Endothelial cell of umbilical vein (primary cell): Measurements from ENCODE around the gene CHST11. TPM values are rescaled to one million over a fixed set of nuclear protein-coding genes. Genes with fewer than 3 reads are reported as not detected.

Source experiments
- BruUV-seq: library from RNA; stranded (reverse); fragments of 400-500 nt; replicated peaks from 2 replicates; lab custom pipeline; 2021; lab: Mats Ljungman, UMichigan
- CTCF ChIA-PET: fragments of 300-600, 350-600 bp; sonication (Branson Sonifier 250); formaldehyde crosslinking; loops from one replicate; lab custom pipeline; 2021; ENCODE audit warnings: antibody characterized with exemption, inconsistent platforms; lab: Charles Lee
- POLR2A ChIA-PET: fragments of 300-600, 350-600 bp; sonication (Branson Sonifier 250); formaldehyde crosslinking; loops from one replicate; lab custom pipeline; 2021; ENCODE audit warnings: antibody characterized with exemption, inconsistent platforms; lab: Charles Lee
- DNase-seq: peaks from one replicate; pipeline ENCODE4 v3.0.0-alpha.2; 2011; ENCODE audit warnings: low read depth, low spot score
- FAIRE-seq: peaks from 2 replicates; lab custom pipeline; 2011; peaks lifted over from hg19 to GRCh38; lab: Jason Lieb, UNC
- H2AFZ ChIP-seq: 2 replicates; pipeline ENCODE4 v1.6.0; 2012; ENCODE audit warnings: low read depth, low read length, control low read depth, inconsistent platforms
- H3K27ac ChIP-seq: 2 replicates; pipeline ENCODE4 v1.5.1; 2011; ENCODE audit warnings: low read depth, mild to moderate bottlenecking, control low read depth, low read length, moderate library complexity; ENCODE audit not compliant: insufficient read depth
- H3K27me3 ChIP-seq, 2 experiments: 2 replicates each; pipeline versions ENCODE4 v1.6.0 to v1.6.1; 2011; ENCODE audit warnings: low read length in 2 of 2, mixed read lengths in 1 of 2; ENCODE audit not compliant: control insufficient read depth in 2 of 2, insufficient read depth in 2 of 2
- H3K36me3 ChIP-seq, 2 experiments: 2 replicates in 1 of 2; 3 replicates in 1 of 2; pipeline ENCODE4 v1.5.1; 2011; ENCODE audit warnings: low read length in 2 of 2, mild to moderate bottlenecking in 1 of 2, moderate library complexity in 1 of 2; ENCODE audit not compliant: control insufficient read depth in 2 of 2, insufficient read depth in 2 of 2; ENCODE audit errors: extremely low read depth in 1 of 2
- H3K4me1 ChIP-seq: 3 replicates; pipeline ENCODE4 v1.5.1; 2011; ENCODE audit warnings: mild to moderate bottlenecking, low read length; ENCODE audit not compliant: control insufficient read depth, insufficient read depth; ENCODE audit errors: extremely low read depth
- H3K4me2 ChIP-seq: 2 replicates; pipeline ENCODE4 v1.6.1; 2011; ENCODE audit warnings: low read length, control low read depth, mixed read lengths; ENCODE audit not compliant: insufficient read depth
- H3K4me3 ChIP-seq, 3 experiments: fragments of 200-600 bp in 1 of 3; sonication (generic), shearing (Covaris generic) in 1 of 3; replicated peaks in 1 of 3; 2 replicates each; pipeline ENCODE4 v1.5.1; 2011 to 2016; ENCODE audit warnings: control low read depth in 3 of 3, low read length in 3 of 3, mild to moderate bottlenecking in 2 of 3, inconsistent platforms in 1 of 3, low read depth in 1 of 3, moderate library complexity in 1 of 3; ENCODE audit not compliant: insufficient read depth in 1 of 3
- H3K79me2 ChIP-seq: 2 replicates; pipeline ENCODE4 v1.6.0; 2012; ENCODE audit warnings: low read length, inconsistent platforms; ENCODE audit not compliant: control insufficient read depth, insufficient read depth
- H3K9ac ChIP-seq: replicated peaks from 2 replicates; pipeline ENCODE3; 2011; ENCODE audit warnings: low read length, control low read depth; ENCODE audit not compliant: insufficient read depth; ENCODE audit errors: extremely low read depth
- H3K9me1 ChIP-seq: replicated peaks from 3 replicates; pipeline ENCODE4 v1.6.0; 2011; ENCODE audit warnings: mild to moderate bottlenecking, low read length; ENCODE audit not compliant: control insufficient read depth, insufficient read depth; ENCODE audit errors: extremely low read depth
- H3K9me3 ChIP-seq: replicated peaks from 2 replicates; pipeline ENCODE4 v1.5.1; 2012; ENCODE audit warnings: low read length, inconsistent platforms; ENCODE audit not compliant: control insufficient read depth, insufficient read depth
- H4K20me1 ChIP-seq: replicated peaks from 2 replicates; pipeline ENCODE3; 2011; ENCODE audit warnings: mild to moderate bottlenecking, low read length; ENCODE audit not compliant: control insufficient read depth, insufficient read depth; ENCODE audit errors: extremely low read depth
- EZH2 ChIP-seq: IDR thresholded peaks from 2 replicates; pipeline ENCODE4 v1.6.1; 2012; ENCODE audit warnings: borderline replicate concordance, low read depth, mild to moderate bottlenecking, moderate library complexity, low read length, inconsistent platforms; ENCODE audit not compliant: severe bottlenecking
- FOS ChIP-seq: IDR thresholded peaks from 2 replicates; pipeline ENCODE4 v1.6.1; 2011; ENCODE audit warnings: mild to moderate bottlenecking, low read length, moderate library complexity, borderline replicate concordance; ENCODE audit not compliant: insufficient read depth
- JUN ChIP-seq: IDR thresholded peaks from 2 replicates; pipeline ENCODE4 v1.6.1; 2011; ENCODE audit warnings: borderline replicate concordance, low read depth; ENCODE audit not compliant: insufficient read length, insufficient read depth
- MYC ChIP-seq: IDR thresholded peaks from one replicate; pipeline ENCODE4 v1.6.1; 2011; ENCODE audit warnings: mild to moderate bottlenecking, low read depth, low read length
- POLR2A ChIP-seq: IDR thresholded peaks from 2 replicates; pipeline ENCODE4 v1.6.1; 2012; ENCODE audit warnings: low read depth, mild to moderate bottlenecking, control low read depth, low read length
- POLR2AphosphoS5 ChIP-seq: IDR thresholded peaks from 2 replicates; pipeline ENCODE4 v1.6.1; 2012; ENCODE audit warnings: low read depth, mild to moderate bottlenecking, control low read depth, low read length, moderate library complexity; ENCODE audit not compliant: insufficient read depth
- dilution Hi-C: fragments of 300-500 bp; cut with MboI; formaldehyde crosslinking; loops from one replicate; pipeline ENCODE4 v1.15.0; 2019; ENCODE audit warnings: low sequenced_read_pairs; ENCODE audit not compliant: extremely low pct_ligation_motif_present
- intact Hi-C: fragments of 100-400 bp; cut with micrococcal nuclease; formaldehyde crosslinking; loops from one replicate; pipeline ENCODE4 v1.10.0; 2022
- polyA plus RNA-seq, 4 experiments: library from polyadenylated mRNA; depleted of rRNA in 3 of 4; stranded (reverse) in 3 of 4; unstranded in 1 of 4; fragments of >200 nt; gene quantifications; 2 replicates each; pipeline versions ENCODE4 v1.2.1 to v1.2.3, GENCODE V29; 2011 to 2012; ENCODE audit warnings: missing spikeins in 1 of 4
- total RNA-seq: library from RNA; stranded (reverse); gene quantifications from 2 replicates; pipeline ENCODE4 v1.2.3, GENCODE V29; 2021
- TF ChIP-seq, protein P1 (sequence below): IDR thresholded peaks from 2 replicates; pipeline ENCODE4 v1.6.1; 2011; ENCODE audit not compliant: insufficient read depth, insufficient read length
- TF ChIP-seq, protein P2 (sequence below), 2 donors: IDR thresholded peaks; 1 replicate in 1 of 2; 2 replicates in 1 of 2; pipeline ENCODE4 v1.5.1; 2011; ENCODE audit warnings: low read length in 2 of 2, mild to moderate bottlenecking in 2 of 2, moderate library complexity in 2 of 2, control low read depth in 1 of 2, inconsistent platforms in 1 of 2, low read depth in 1 of 2; ENCODE audit not compliant: insufficient read depth in 1 of 2; ENCODE audit errors: extremely low read depth in 1 of 2

The CHST11 gene
- total and polyA plus RNA-seq, 2 donors (not counting 3 experiments of a cell fraction or from before 2014, with no cell fraction given): 19.7 to 20.9 TPM

DNA sequence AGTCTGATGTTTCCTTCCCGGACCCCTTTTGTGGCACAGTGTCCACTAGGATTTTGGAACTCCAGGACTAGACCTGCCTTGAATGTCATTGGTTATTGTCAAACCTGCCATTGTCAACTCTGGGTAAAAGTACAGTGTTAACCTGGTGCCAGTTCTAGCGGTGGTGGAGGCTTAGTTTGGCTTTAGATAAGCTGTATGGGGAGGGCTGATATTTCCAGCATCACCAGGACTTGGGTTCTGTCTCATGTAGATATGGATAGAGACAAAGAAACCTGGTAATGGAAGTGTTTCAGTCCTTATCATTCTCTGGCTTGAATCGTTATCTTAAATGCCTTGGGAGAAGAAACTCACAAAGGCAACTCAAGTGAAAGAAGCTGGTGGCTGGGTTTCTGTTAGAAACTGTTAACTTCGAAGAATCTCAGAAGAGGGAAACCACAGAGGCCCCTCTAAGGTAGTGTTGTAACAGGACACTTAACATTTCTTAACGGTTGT, 10.6 kb downstream of the CHST11 start:
- ChIA-PET POLR2A (no interaction called here), CTCF (interaction anchor here (1.3 kb wide), 1 partner anchor 86 kb away, joined by 4 read pairs; no protein-coding TSS in a partner anchor)
- Histone ChIP-seq H3K4me3 (no peak overlapping the region), H2AFZ (no peak overlapping the region), H4K20me1 (no peaks in the 10 kb centered on the region), H3K9ac (no peak overlapping the region), H3K27ac (no peak overlapping the region), H3K9me3 (no peaks in the 10 kb centered on the region), H3K36me3 (no peaks in the 10 kb centered on the region), H3K4me2 (no peak overlapping the region), H3K27me3 (no peaks in the 10 kb centered on the region), H3K4me1 (peaks cover 14% of the 10 kb centered on the region), H3K79me2 (peaks cover 75% of the 10 kb centered on the region), H3K9me1 (no peaks in the 10 kb centered on the region)
- dilution Hi-C loops (no loop called here), intact Hi-C loops (no loop called here)
- FAIRE-seq (no peak), DNase-seq (no peak)
- TF ChIP-seq, protein P1, sequence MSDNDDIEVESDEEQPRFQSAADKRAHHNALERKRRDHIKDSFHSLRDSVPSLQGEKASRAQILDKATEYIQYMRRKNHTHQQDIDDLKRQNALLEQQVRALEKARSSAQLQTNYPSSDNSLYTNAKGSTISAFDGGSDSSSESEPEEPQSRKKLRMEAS: no peak
- TF ChIP-seq EZH2 (no peak), JUN (no peak), POLR2AphosphoS5 (no peak), FOS (no peak), POLR2A (no peak), MYC (no peak)
- TF ChIP-seq, protein P2, sequence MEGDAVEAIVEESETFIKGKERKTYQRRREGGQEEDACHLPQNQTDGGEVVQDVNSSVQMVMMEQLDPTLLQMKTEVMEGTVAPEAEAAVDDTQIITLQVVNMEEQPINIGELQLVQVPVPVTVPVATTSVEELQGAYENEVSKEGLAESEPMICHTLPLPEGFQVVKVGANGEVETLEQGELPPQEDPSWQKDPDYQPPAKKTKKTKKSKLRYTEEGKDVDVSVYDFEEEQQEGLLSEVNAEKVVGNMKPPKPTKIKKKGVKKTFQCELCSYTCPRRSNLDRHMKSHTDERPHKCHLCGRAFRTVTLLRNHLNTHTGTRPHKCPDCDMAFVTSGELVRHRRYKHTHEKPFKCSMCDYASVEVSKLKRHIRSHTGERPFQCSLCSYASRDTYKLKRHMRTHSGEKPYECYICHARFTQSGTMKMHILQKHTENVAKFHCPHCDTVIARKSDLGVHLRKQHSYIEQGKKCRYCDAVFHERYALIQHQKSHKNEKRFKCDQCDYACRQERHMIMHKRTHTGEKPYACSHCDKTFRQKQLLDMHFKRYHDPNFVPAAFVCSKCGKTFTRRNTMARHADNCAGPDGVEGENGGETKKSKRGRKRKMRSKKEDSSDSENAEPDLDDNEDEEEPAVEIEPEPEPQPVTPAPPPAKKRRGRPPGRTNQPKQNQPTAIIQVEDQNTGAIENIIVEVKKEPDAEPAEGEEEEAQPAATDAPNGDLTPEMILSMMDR (IDR thresholded peaks at IDR 0.05; ENCODE audit: extremely low read depth in 1 of 2, insufficient read depth in 1 of 2, low read depth in 1 of 2, low read length in 2 of 2): no peak
- no TSS peak for BruUV-seq
